ENCODE measurements around the gene SLC26A1.

The SLC26A1 gene

GRCh38 chr4:993111-994029 is at the start of gene SLC26A1:
Gene SLC26A1, minus strand, starts transcription at chr4:993404. Its CDS starts 1,701 bp downstream, at chr4:991703.
- in situ Hi-C loops (cut with MboI; ENCODE audit: low sequenced_read_pairs) = no loop called here

- in situ Hi-C loops (cut with MboI; ENCODE audit: low sequenced_read_pairs) = no loop called here
Observed at GRCh38 chr4:1042352-1043055, 49.3 kb upstream of the SLC26A1 start.

- in situ Hi-C loops (cut with MboI; ENCODE audit: low sequenced_read_pairs) = no loop called here
Observed at GRCh38 chr4:1041936-1042330, 48.7 kb upstream of the SLC26A1 start.

GRCh38 chr4:1041147-1041935 is 48.1 kb upstream of the SLC26A1 start:
- in situ Hi-C loops (cut with MboI; ENCODE audit: low sequenced_read_pairs) = no loop called here

GRCh38 chr4:1040344-1041146 is 47.3 kb upstream of the SLC26A1 start:
- in situ Hi-C loops (cut with MboI; ENCODE audit: low sequenced_read_pairs) = no loop called here

GRCh38 chr4:1039493-1040343 is 46.5 kb upstream of the SLC26A1 start:
- in situ Hi-C loops (cut with MboI; ENCODE audit: low sequenced_read_pairs) = no loop called here

- in situ Hi-C loops (cut with MboI; ENCODE audit: low sequenced_read_pairs) = no loop called here
Observed at GRCh38 chr4:1038948-1039492, 45.8 kb upstream of the SLC26A1 start.

- in situ Hi-C loops (cut with MboI; ENCODE audit: low sequenced_read_pairs) = no loop called here
Observed at GRCh38 chr4:1036976-1037810, 44.0 kb upstream of the SLC26A1 start.

- in situ Hi-C loops (cut with MboI; ENCODE audit: low sequenced_read_pairs) = no loop called here
Observed at GRCh38 chr4:1036095-1036494, 42.9 kb upstream of the SLC26A1 start.

GRCh38 chr4:1035510-1035909 is 42.3 kb upstream of the SLC26A1 start:
- in situ Hi-C loops (cut with MboI; ENCODE audit: low sequenced_read_pairs) = no loop called here

- in situ Hi-C loops (cut with MboI; ENCODE audit: low sequenced_read_pairs) = no loop called here
Observed at GRCh38 chr4:1033840-1034551, 40.8 kb upstream of the SLC26A1 start.

- in situ Hi-C loops (cut with MboI; ENCODE audit: low sequenced_read_pairs) = no loop called here
Observed at GRCh38 chr4:1032861-1033260, 39.7 kb upstream of the SLC26A1 start.

- in situ Hi-C loops (cut with MboI; ENCODE audit: low sequenced_read_pairs) = no loop called here
Observed at GRCh38 chr4:1031956-1032795, 39.0 kb upstream of the SLC26A1 start.

GRCh38 chr4:1031346-1031745 is 38.1 kb upstream of the SLC26A1 start:
- in situ Hi-C loops (cut with MboI; ENCODE audit: low sequenced_read_pairs) = no loop called here

GRCh38 chr4:1030559-1030958 is 37.4 kb upstream of the SLC26A1 start:
- in situ Hi-C loops (cut with MboI; ENCODE audit: low sequenced_read_pairs) = no loop called here

GRCh38 chr4:1030031-1030430 is 36.8 kb upstream of the SLC26A1 start:
- in situ Hi-C loops (cut with MboI; ENCODE audit: low sequenced_read_pairs) = no loop called here

- in situ Hi-C loops (cut with MboI; ENCODE audit: low sequenced_read_pairs) = no loop called here
Observed at GRCh38 chr4:1029529-1029928, 36.3 kb upstream of the SLC26A1 start.
